HG03439 (cell line): ENCODE results near the gene PLEK.
"Not testable (repeated sequence)": the region's sequence is repeated elsewhere in the genome, so short reads cannot be mapped to it uniquely, and the experiment has no call there.

Experiments
- ATAC-seq: cut with Tn5 transposase; IDR thresholded peaks from one replicate; pipeline ENCODE4 v1.9.1; 2021; ENCODE audit warnings: mild to moderate bottlenecking, moderate library complexity; ENCODE audit not compliant: unreplicated experiment

Gene PLEK

GRCh38 chr2:68365087-68365486 is at the start of gene PLEK:
Gene PLEK (plus strand): TSS chr2:68365282. CDS start chr2:68365352, 70 bp downstream.
- ATAC-seq = peak; percentile 46

GRCh38 chr2:68316111-68316510 is 49.0 kb upstream of the PLEK start:
- no peak for ATAC-seq

GRCh38 chr2:68317971-68318913 is 46.8 kb upstream of the PLEK start:
- no peak for ATAC-seq

GRCh38 chr2:68318914-68319397 is 46.1 kb upstream of the PLEK start:
- no peak for ATAC-seq

- no peak for ATAC-seq
Observed at GRCh38 chr2:68319398-68320117, 45.5 kb upstream of the PLEK start, which contains the start of gene CNRIP1. Gene CNRIP1 (minus strand): TSS chr2:68319949. CDS start chr2:68319400, 549 bp downstream.

GRCh38 chr2:68320118-68320641 is 44.9 kb upstream of the PLEK start:
- no peak for ATAC-seq

- no peak for ATAC-seq
Observed at GRCh38 chr2:68325056-68325455, 40.0 kb upstream of the PLEK start.

GRCh38 chr2:68328901-68329300 is 36.2 kb upstream of the PLEK start:
- no peak for ATAC-seq

- ATAC-seq = no peak
Observed at GRCh38 chr2:68330691-68331090, 34.4 kb upstream of the PLEK start.

GRCh38 chr2:68333009-68333408 is 32.1 kb upstream of the PLEK start:
- ATAC-seq = no peak

GRCh38 chr2:68333931-68334330 is 31.2 kb upstream of the PLEK start:
- no peak for ATAC-seq

GRCh38 chr2:68336192-68336591 is 28.9 kb upstream of the PLEK start:
- no peak for ATAC-seq

GRCh38 chr2:68340226-68341061 is 24.6 kb upstream of the PLEK start:
- no peak for ATAC-seq

- ATAC-seq = no peak
Observed at GRCh38 chr2:68341062-68341329, 24.1 kb upstream of the PLEK start.

GRCh38 chr2:68341583-68341982 is 23.5 kb upstream of the PLEK start:
- ATAC-seq = no peak

GRCh38 chr2:68342470-68342869 is 22.6 kb upstream of the PLEK start:
- ATAC-seq = no peak

- no peak for ATAC-seq
Observed at GRCh38 chr2:68344031-68344430, 21.1 kb upstream of the PLEK start.

GRCh38 chr2:68345129-68345875 is 19.8 kb upstream of the PLEK start:
- no peak for ATAC-seq

GRCh38 chr2:68349091-68349490 is 16.0 kb upstream of the PLEK start:
- ATAC-seq = not testable (repeated sequence)

GRCh38 chr2:68351997-68352396 is 13.1 kb upstream of the PLEK start:
- ATAC-seq = no peak
